ENCODE data around the gene ANHX. TPM values are rescaled to one million over a fixed set of nuclear protein-coding genes. Genes with fewer than 3 reads are reported as not detected.

The ANHX gene
- polyA plus RNA-seq, 3 donors, result not detected

DNA sequence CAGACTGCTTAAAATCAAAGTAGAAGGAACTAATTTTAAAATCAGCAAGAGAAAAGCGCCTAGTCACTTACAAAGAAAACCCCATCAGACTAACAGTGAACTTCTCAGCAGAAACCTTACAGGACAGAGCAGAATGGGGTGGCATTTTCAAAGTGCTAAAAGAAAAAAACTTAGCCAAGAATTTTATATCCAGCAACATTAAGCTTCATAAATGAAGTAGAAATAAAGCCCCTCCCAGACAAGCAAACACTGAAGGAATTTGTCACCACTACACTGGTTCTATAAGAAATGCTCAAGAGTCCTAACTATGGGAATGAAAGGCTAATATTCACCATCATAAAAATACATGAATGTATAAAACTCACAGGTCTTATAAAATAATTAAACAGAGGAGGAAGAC is 60.8 kb downstream of the ANHX start:
- no peaks in the 10 kb centered on the region for H3K36me3 Mint-ChIP-seq
- Histone ChIP-seq H2AFZ (ENCODE audit: insufficient read depth, low read depth, low read length, poor library complexity, severe bottlenecking) (no peak overlapping the region), H3K4me3 (replicated peaks in 1 of 3; ENCODE audit: low read depth in 2 of 3, low read length in 3 of 3) (no peak overlapping the region), H3K36me3 (replicated peaks in 1 of 2; ENCODE audit: control insufficient read depth in 1 of 2, insufficient read depth in 2 of 2, low read length in 2 of 2) (no peaks in the 10 kb centered on the region), H3K4me1 (ENCODE audit: control insufficient read depth in 1 of 2, insufficient read depth in 2 of 2, low read length in 2 of 2) (no peaks in the 10 kb centered on the region), H3K27me3 (ENCODE audit: control insufficient read depth in 2 of 2, insufficient read depth in 2 of 2, low read length in 2 of 2) (no peaks in the 10 kb centered on the region), H3K9ac (ENCODE audit: insufficient read depth, low read length, poor library complexity, severe bottlenecking) (no peak overlapping the region), H3K9me3 (replicated peaks in 1 of 2; ENCODE audit: control insufficient read depth in 1 of 2, insufficient read depth in 1 of 2, low read length in 2 of 2) (peaks cover 48 to 84% of the 10 kb centered on the region in 2 donors), H3K79me2 (ENCODE audit: insufficient read depth, low read length) (no peaks in the 10 kb centered on the region), H4K20me1 (ENCODE audit: insufficient read depth, low read length) (no peaks in the 10 kb centered on the region), H3K27ac (ENCODE audit: low read depth in 1 of 2, low read length in 2 of 2) (no peak overlapping the region), H3K4me2 (replicated peaks; ENCODE audit: extremely low read depth, low read length, poor library complexity, severe bottlenecking) (no peak overlapping the region)
- intact Hi-C loops (cut with micrococcal nuclease), result no loop called here
- no peak overlapping the region for H3K4me3 Mint-ChIP-seq
- peak overlapping the region in 1 of 7 donors; percentile 11 for H3K27ac Mint-ChIP-seq
- peaks cover 39 to 94% (median 78%) of the 10 kb centered on the region in 7 donors for H3K9me3 Mint-ChIP-seq
- TF ChIP-seq, protein P1, sequence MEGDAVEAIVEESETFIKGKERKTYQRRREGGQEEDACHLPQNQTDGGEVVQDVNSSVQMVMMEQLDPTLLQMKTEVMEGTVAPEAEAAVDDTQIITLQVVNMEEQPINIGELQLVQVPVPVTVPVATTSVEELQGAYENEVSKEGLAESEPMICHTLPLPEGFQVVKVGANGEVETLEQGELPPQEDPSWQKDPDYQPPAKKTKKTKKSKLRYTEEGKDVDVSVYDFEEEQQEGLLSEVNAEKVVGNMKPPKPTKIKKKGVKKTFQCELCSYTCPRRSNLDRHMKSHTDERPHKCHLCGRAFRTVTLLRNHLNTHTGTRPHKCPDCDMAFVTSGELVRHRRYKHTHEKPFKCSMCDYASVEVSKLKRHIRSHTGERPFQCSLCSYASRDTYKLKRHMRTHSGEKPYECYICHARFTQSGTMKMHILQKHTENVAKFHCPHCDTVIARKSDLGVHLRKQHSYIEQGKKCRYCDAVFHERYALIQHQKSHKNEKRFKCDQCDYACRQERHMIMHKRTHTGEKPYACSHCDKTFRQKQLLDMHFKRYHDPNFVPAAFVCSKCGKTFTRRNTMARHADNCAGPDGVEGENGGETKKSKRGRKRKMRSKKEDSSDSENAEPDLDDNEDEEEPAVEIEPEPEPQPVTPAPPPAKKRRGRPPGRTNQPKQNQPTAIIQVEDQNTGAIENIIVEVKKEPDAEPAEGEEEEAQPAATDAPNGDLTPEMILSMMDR (IDR thresholded peaks at IDR 0.05), result no peak
- WGBS (ENCODE audit: insufficient coverage), result no CpG with 5 or more reads among the region's 1 CpG
- DNase-seq, result no peak
- no peaks in the 10 kb centered on the region for H3K4me1 Mint-ChIP-seq
- H3K27me3 Mint-ChIP-seq (ENCODE audit: low read depth in 3 of 3), result peaks cover 0 to 3% (median 0%) of the 10 kb centered on the region in 3 donors

GRCh38 chr12:133172491-133172890 is 63.2 kb downstream of the ANHX start:
- no peak for DNase-seq
- no peak overlapping the region for H2AFZ ChIP-seq (ENCODE audit: insufficient read depth, low read depth, low read length, poor library complexity, severe bottlenecking)
- H3K9ac ChIP-seq (ENCODE audit: insufficient read depth, low read length, poor library complexity, severe bottlenecking), result no peak overlapping the region
- H3K27me3 ChIP-seq (ENCODE audit: control insufficient read depth in 2 of 2, insufficient read depth in 2 of 2, low read length in 2 of 2), result no peaks in the 10 kb centered on the region
- no peak overlapping the region for H3K4me2 ChIP-seq (replicated peaks; ENCODE audit: extremely low read depth, low read length, poor library complexity, severe bottlenecking)
- Mint-ChIP-seq H3K9me3 (peaks cover 26 to 89% (median 77%) of the 10 kb centered on the region in 7 donors), H3K4me1 (no peaks in the 10 kb centered on the region), H3K27me3 (ENCODE audit: low read depth in 3 of 3) (peaks cover 0 to 3% (median 2%) of the 10 kb centered on the region in 3 donors), H3K36me3 (no peaks in the 10 kb centered on the region), H3K27ac (no peak overlapping the region), H3K4me3 (no peak overlapping the region)
- H3K79me2 ChIP-seq (ENCODE audit: insufficient read depth, low read length), result no peaks in the 10 kb centered on the region
- TF ChIP-seq, protein P1 (IDR thresholded peaks at IDR 0.05), result no peak
- intact Hi-C loops (cut with micrococcal nuclease), result no loop called here
- no peaks in the 10 kb centered on the region for H3K4me1 ChIP-seq (ENCODE audit: control insufficient read depth in 1 of 2, insufficient read depth in 2 of 2, low read length in 2 of 2)
- H3K36me3 ChIP-seq (replicated peaks in 1 of 2; ENCODE audit: control insufficient read depth in 1 of 2, insufficient read depth in 2 of 2, low read length in 2 of 2), result no peaks in the 10 kb centered on the region
- no peak overlapping the region for H3K27ac ChIP-seq (ENCODE audit: low read depth in 1 of 2, low read length in 2 of 2)
- WGBS (ENCODE audit: insufficient coverage), result 100% methylated on average over 1 of the region's 1 CpG
- peaks cover 47 to 85% of the 10 kb centered on the region in 2 donors for H3K9me3 ChIP-seq (replicated peaks in 1 of 2; ENCODE audit: control insufficient read depth in 1 of 2, insufficient read depth in 1 of 2, low read length in 2 of 2)
- peak overlapping the region in 1 of 3 experiments; percentile 14 for H3K4me3 ChIP-seq (replicated peaks in 1 of 3; ENCODE audit: low read depth in 2 of 3, low read length in 3 of 3)
- H4K20me1 ChIP-seq (ENCODE audit: insufficient read depth, low read length), result no peaks in the 10 kb centered on the region

Small RNA genes within 50 kb of the gene (small RNA-seq; reads per million reads assigned to genes)
- gene RF00019 (ENCODE audit: insufficient read length, low read depth), result not detected
- not detected for gene RNU6-717P (ENCODE audit: insufficient read length, low read depth)

Other genes with a start within 250 kb of the ANHX start
- 10 to 100 TPM in 1 of 3 donors, 1 to 10 TPM in 2; 3.3 to 17.6 (median 3.8) TPM for gene ZNF26, start 249.5 kb downstream of the ANHX start, polyA plus RNA-seq
- gene ZNF84, start 198.4 kb downstream of the ANHX start, polyA plus RNA-seq, result 1 to 10 TPM; 3.3 to 5.1 (median 5.1) TPM
- gene ZNF140, start 155.0 kb downstream of the ANHX start, polyA plus RNA-seq, result 10 to 100 TPM in 1 of 3 donors, 1 to 10 TPM in 2; 6.2 to 11.8 (median 6.3) TPM
- gene ZNF891, start 105.6 kb downstream of the ANHX start, polyA plus RNA-seq, result under 1 TPM; 0.08 to 0.45 (median 0.18) TPM
- gene ZNF10, start 105.2 kb downstream of the ANHX start, polyA plus RNA-seq, result under 1 TPM; 0.68 to 1.00 (median 0.79) TPM
- gene ZNF268, start 54.4 kb downstream of the ANHX start, polyA plus RNA-seq, result 1 to 10 TPM; 3.3 to 6.0 (median 5.8) TPM